Mesothelial cell of epicardium (in vitro differentiated cells): ENCODE measurements around the gene MCU. TPM values are rescaled to one million over a fixed set of nuclear protein-coding genes. Genes with fewer than 3 reads are reported as not detected.
"Not testable (repeated sequence)": the region's sequence is repeated elsewhere in the genome, so short reads cannot be mapped to it uniquely, and the experiment has no call there.

ENCODE experiments used
- DNase-seq, 2 experiments: peaks; one replicate each; pipeline ENCODE4 v3.0.0; 2021; ENCODE audit warnings: low spot score in 2 of 2; ENCODE audit not compliant: unreplicated experiment in 2 of 2
- H3K27ac Mint-ChIP-seq: 2 replicates; pipeline ENCODE4 v1.8.0; 2021; ENCODE audit warnings: mixed read lengths
- H3K27me3 Mint-ChIP-seq: 2 replicates; pipeline ENCODE4 v1.8.0; 2021; ENCODE audit warnings: low read depth, mixed read lengths
- H3K36me3 Mint-ChIP-seq: 2 replicates; pipeline ENCODE4 v1.8.0; 2021; ENCODE audit warnings: mixed read lengths
- H3K4me1 Mint-ChIP-seq: 2 replicates; pipeline ENCODE4 v1.8.0; 2021; ENCODE audit warnings: mixed read lengths
- H3K4me3 Mint-ChIP-seq: 2 replicates; pipeline ENCODE4 v1.8.0; 2021; ENCODE audit warnings: mild to moderate bottlenecking, moderate library complexity, mixed read lengths
- H3K9me3 Mint-ChIP-seq: 2 replicates; pipeline ENCODE4 v1.8.0; 2021; ENCODE audit warnings: mixed read lengths
- CTCF ChIP-seq: fragments of 200-600 bp; sonication (generic); IDR thresholded peaks from one replicate; pipeline ENCODE4 v1.5.0; 2021; ENCODE audit warnings: antibody characterized with exemption; ENCODE audit not compliant: unreplicated experiment
- total RNA-seq: library from RNA; stranded (reverse); gene quantifications from 3 replicates; pipeline ENCODE4 v1.2.1, GENCODE V29; 2021

MCU gene
- total RNA-seq, 1 donor from 2014 or later, result 44.6 TPM

GRCh38 chr10:72906446-72906845, 214.5 kb downstream of the MCU start:
- Mint-ChIP-seq H3K27ac (no peak overlapping the region), H3K9me3 (no peaks in the 10 kb centered on the region), H3K4me1 (no peaks in the 10 kb centered on the region), H3K36me3 (peaks cover 2% of the 10 kb centered on the region), H3K4me3 (no peak overlapping the region), H3K27me3 (no peaks in the 10 kb centered on the region)
- no peak for DNase-seq
- TF ChIP-seq CTCF, result no peak

- Mint-ChIP-seq H3K9me3 (peaks cover 3% of the 10 kb centered on the region), H3K4me3 (no peak overlapping the region), H3K4me1 (no peaks in the 10 kb centered on the region), H3K27ac (no peak overlapping the region), H3K36me3 (peaks cover 4% of the 10 kb centered on the region), H3K27me3 (no peaks in the 10 kb centered on the region)
- no peak for DNase-seq
- TF ChIP-seq CTCF, result no peak
Measured at GRCh38 chr10:72910705-72911104, 218.8 kb downstream of the MCU start.

- no peak for DNase-seq
- Mint-ChIP-seq H3K27ac (no peak overlapping the region), H3K36me3 (peaks cover 4% of the 10 kb centered on the region), H3K9me3 (peaks cover 3% of the 10 kb centered on the region), H3K4me1 (no peaks in the 10 kb centered on the region), H3K27me3 (no peaks in the 10 kb centered on the region), H3K4me3 (no peak overlapping the region)
- no peak for TF ChIP-seq CTCF
Measured at GRCh38 chr10:72911758-72912157, 219.8 kb downstream of the MCU start.

GRCh38 chr10:72912736-72913135, 220.8 kb downstream of the MCU start:
- H3K9me3 Mint-ChIP-seq, result peaks cover 4% of the 10 kb centered on the region
- no peak overlapping the region for H3K4me3 Mint-ChIP-seq
- no peaks in the 10 kb centered on the region for H3K4me1 Mint-ChIP-seq
- no peak for TF ChIP-seq CTCF
- H3K27ac Mint-ChIP-seq, result no peak overlapping the region
- DNase-seq, result no peak
- H3K36me3 Mint-ChIP-seq, result peaks cover 6% of the 10 kb centered on the region
- H3K27me3 Mint-ChIP-seq, result no peaks in the 10 kb centered on the region

- Mint-ChIP-seq H3K4me3 (no peak overlapping the region), H3K27me3 (no peaks in the 10 kb centered on the region), H3K9me3 (peaks cover 9% of the 10 kb centered on the region), H3K36me3 (peaks cover 11% of the 10 kb centered on the region), H3K27ac (no peak overlapping the region), H3K4me1 (no peaks in the 10 kb centered on the region)
- TF ChIP-seq CTCF, result no peak
- no peak for DNase-seq
Measured at GRCh38 chr10:72913287-72913686, 221.3 kb downstream of the MCU start.

GRCh38 chr10:72917201-72917600, 225.3 kb downstream of the MCU start:
- not testable (repeated sequence) for H3K4me3 Mint-ChIP-seq, DNase-seq, H3K27ac Mint-ChIP-seq, H3K27me3 Mint-ChIP-seq, H3K4me1 Mint-ChIP-seq
- peaks cover 34% of the 10 kb centered on the region for H3K36me3 Mint-ChIP-seq
- peaks cover 41% of the 10 kb centered on the region for H3K9me3 Mint-ChIP-seq

- H3K27me3 Mint-ChIP-seq, H3K4me3 Mint-ChIP-seq, H3K27ac Mint-ChIP-seq, DNase-seq, H3K4me1 Mint-ChIP-seq: not testable (repeated sequence)
- peaks cover 45% of the 10 kb centered on the region for H3K9me3 Mint-ChIP-seq
- H3K36me3 Mint-ChIP-seq, result peaks cover 37% of the 10 kb centered on the region
Measured at GRCh38 chr10:72917803-72918332, 225.9 kb downstream of the MCU start.
